Posterior cingulate gyrus (tissue), 11 donors: ENCODE results near the gene SLC51B.
"Not testable (repeated sequence)": the region's sequence is repeated elsewhere in the genome, so short reads cannot be mapped to it uniquely, and the experiment has no call there.

ENCODE experiments used
- DNase-seq, 10 donors: peaks; one replicate each; pipeline versions ENCODE4 v3.0.0 to v3.0.0-alpha.2; 2020 to 2021; ENCODE audit warnings: mixed read lengths in 3 of 10
- intact Hi-C: fragments of 100-400 bp; cut with DNase I; formaldehyde crosslinking; loops from one replicate; pipeline ENCODE4 v1.15.1; 2023

Gene SLC51B

DNA sequence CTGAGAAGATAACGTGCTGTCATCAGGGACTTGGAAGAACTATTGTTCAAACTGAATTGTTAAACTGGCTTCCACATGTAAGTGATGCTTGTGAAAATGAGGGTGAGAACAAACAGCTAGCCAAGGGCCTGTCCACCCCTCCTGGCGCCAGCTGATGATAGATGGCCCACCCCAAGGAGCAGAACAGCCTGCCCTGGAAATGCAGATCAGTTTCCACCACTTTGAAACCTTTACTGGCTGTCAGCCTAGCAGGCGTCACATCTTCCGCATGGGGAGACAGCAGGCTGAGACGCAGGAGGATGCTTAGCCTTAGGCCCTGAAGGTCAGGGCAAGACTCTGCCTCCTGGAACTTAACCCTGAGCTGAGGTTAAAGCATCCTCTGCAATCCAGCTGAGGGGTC is 6.4 kb upstream of the SLC51B start:
- DNase-seq = no peak
- intact Hi-C loops = no loop called here

DNA sequence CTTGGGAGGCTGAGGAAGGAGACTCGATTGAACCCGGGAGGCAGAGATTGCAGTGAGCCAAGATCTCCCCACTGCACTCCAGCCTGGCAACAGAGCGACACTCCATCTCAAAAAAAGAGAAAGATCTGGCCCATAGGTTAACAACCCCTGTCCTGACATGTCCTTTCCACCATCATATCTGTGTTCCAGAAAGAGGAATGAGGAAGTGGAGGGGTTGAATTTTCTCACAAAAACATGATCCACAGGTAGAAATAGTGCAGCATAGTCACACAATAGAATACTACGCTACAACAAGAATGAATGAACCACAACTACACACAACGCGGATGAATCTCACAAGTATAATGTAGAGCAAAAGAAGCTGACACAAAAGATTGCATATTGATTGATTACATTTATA is 4.7 kb upstream of the SLC51B start:
- DNase-seq = no peak
- intact Hi-C loops = no loop called here

GRCh38 chr15:65041787-65042186 is 3.4 kb upstream of the SLC51B start:
- no peak for DNase-seq
- intact Hi-C loops = no loop called here

- DNase-seq = no peak
- intact Hi-C loops = no loop called here
These were observed 2.3 kb upstream of the SLC51B start for GRCh38 chr15:65042776-65043327.

- intact Hi-C loops, DNase-seq: not testable (repeated sequence)
These were observed 969 bp upstream of the SLC51B start for GRCh38 chr15:65044218-65044617.

DNA sequence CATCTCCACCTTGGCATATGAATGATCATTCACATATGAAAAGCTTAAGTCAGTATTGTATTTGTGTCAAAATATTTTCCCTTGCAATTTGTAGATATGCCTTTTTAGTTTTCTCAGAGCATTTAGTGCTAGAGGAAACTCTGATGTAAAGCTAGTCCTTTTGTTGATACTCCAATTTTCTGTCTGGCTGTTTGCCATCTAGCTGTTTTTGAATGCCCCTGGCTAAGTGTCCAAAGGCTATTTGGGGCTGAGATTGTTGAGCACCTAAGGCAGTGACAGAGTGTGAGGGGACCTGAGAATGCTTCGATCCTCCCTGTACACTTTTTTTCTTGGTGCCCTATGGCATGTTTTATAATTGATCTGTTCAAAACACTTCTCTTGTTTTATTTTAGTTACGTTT is 3.1 kb downstream of the SLC51B start:
- intact Hi-C loops = no loop called here
- DNase-seq = no peak

- intact Hi-C loops = no loop called here
- peak; percentile 80 to 99 (median 92) for DNase-seq
These were observed 4.2 kb downstream of the SLC51B start for GRCh38 chr15:65049418-65049840.

- DNase-seq = no peak
- intact Hi-C loops = no loop called here
These were observed 5.1 kb downstream of the SLC51B start for GRCh38 chr15:65050270-65050669.

GRCh38 chr15:65051266-65051665 is 6.1 kb downstream of the SLC51B start:
- DNase-seq = peak in 1 of 10 donors; percentile 59
- intact Hi-C loops = no loop called here

DNA sequence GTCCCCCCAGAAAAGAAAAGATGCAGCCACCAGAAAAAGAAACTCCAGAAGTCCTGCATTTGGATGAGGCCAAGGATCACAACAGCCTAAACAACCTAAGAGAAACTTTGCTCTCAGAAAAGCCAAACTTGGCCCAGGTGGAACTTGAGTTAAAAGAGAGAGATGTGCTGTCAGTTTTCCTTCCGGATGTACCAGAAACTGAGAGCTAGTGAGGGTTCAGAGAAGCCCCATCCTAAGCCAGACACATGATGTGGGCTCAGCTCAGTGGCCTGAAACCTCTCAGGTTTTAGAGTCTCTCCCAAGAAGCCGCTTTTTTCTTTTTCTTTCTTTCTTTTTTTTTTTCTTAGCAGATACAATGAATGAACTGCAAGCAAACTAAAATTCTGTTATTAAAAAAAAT is 7.8 kb downstream of the SLC51B start:
- DNase-seq = no peak
- intact Hi-C loops = no loop called here

DNA sequence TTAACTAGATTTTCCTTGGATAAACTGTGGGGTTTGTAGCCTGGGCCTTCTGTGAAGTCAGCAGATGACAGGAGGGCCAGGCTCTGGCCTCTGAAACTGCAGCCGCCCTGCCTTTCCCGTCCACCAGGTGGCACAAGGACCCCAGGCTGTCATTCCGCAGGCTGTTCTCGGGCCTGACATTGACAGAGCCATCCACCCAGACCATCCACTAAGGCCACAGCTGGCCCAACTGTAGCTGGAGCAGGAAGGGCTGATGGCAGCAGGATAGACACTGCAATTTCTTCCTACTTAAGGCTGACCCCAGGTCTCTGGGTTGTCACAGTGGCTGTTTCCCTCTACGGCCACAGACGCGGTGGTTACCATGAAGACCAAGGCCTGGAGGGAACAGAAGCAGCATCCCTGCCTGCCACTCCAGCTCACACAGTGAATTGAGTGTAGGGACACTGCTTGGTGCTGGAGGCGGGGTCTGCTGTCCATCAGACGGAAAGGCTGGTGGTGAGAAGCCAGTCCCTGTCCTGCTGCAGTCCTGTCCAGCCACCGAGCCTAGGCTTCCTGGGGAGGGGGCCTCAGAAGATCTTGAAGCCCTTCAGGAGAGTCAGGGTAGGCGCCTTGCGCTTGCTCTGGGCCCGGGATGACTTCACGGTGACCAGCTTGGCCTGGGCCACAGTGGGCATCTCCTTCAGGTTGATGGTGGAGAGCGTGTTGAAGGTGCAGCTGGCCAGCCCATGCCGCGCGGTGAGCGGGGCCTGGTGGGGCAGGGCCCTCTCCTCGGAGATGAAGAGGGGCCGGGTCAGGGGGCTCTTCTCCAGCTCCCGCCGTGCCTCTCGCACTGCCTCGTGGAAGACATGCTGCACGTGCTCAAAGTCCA is 9.4 kb downstream of the SLC51B start:
- intact Hi-C loops = loop anchor here (1.0 kb wide), 2 partner anchors 24 to 47 kb away; no protein-coding TSS in a partner anchor
- DNase-seq = peak; percentile 54 to 96 (median 79)

DNA sequence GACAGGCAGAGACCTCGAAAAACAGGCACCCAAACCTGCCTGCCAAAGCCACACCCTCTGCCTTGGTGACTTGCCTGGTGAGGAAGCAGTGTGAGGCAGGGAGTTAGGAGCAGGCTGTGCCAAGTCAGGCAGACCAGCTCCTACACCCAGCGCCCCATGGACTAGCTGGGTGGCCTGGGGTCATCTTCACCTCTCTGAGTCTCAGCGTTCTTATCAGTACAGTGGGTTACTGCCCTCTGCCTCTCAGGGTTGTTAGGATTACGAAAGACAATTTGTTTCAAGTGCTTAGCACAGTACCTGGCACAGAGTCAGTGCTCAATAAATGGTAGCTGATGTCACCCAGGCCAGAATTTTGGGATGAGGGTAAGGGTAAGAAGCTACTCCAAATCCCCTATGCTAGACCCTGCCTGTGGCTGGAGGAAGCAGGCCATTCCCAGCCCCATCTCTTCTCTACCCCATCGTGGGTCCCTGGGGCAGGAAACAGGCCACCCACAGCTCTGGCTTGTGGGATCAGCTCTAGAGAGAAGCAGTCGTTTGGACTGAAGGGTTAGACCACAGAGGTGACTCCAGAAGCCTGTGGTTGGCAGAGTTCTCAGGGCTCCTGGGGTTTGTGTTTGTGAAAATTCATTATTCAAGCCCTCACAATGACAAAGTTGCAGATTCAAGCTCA is 10.1 kb downstream of the SLC51B start:
- intact Hi-C loops = no loop called here
- peak in 1 of 10 donors; percentile 52 for DNase-seq

GRCh38 chr15:65056106-65056505 is 10.9 kb downstream of the SLC51B start:
- intact Hi-C loops = no loop called here
- DNase-seq = peak in 1 of 10 donors; percentile 74

- intact Hi-C loops = no loop called here
- no peak for DNase-seq
These were observed 11.8 kb downstream of the SLC51B start for GRCh38 chr15:65056868-65057548.

DNA sequence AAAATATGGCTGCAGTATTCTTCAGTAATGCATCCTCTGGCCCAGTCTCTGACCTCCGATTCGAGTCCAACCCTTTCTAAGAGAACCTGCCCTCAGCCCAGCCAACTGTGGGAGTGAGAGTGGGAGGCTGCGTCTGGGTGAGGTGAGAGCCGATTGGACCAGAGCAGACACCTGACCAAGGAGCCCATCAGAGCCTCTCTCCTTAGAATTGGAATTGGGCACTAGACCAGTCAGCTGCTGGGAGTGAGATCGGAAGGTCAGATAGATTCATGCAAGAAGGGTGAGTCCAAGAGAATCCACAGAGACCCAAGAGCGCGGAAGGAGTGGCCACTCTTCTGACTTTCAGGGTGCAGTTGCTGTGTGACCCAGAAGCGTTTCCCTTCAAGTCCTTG is 12.4 kb downstream of the SLC51B start:
- intact Hi-C loops = no loop called here
- DNase-seq = peak in 2 of 10 donors; percentile 16 to 75

GRCh38 chr15:65058394-65059368 is 13.5 kb downstream of the SLC51B start:
- intact Hi-C loops = no loop called here
- peak in 2 of 10 donors; percentile 49 to 87 for DNase-seq

DNA sequence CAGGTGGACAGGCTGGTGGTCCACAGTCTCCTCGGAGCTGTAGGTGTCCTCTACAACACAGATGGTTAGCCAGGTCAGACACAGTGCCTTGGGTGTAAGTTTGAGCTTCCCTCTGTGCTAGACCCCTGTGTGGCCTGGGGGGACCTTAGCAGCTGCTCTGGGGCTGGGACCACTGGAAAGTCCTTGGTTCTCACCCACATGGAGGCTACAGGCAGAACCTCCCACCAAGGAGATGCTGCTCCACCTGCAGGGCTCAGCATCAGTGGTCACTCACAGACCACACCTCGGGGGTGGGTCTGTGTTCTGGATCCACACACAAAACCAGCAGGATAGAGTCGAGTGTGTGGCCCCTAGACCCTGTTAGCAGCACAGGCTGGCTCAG is 14.2 kb downstream of the SLC51B start:
- peak in 1 of 10 donors; percentile 45 for DNase-seq
- intact Hi-C loops = no loop called here

DNA sequence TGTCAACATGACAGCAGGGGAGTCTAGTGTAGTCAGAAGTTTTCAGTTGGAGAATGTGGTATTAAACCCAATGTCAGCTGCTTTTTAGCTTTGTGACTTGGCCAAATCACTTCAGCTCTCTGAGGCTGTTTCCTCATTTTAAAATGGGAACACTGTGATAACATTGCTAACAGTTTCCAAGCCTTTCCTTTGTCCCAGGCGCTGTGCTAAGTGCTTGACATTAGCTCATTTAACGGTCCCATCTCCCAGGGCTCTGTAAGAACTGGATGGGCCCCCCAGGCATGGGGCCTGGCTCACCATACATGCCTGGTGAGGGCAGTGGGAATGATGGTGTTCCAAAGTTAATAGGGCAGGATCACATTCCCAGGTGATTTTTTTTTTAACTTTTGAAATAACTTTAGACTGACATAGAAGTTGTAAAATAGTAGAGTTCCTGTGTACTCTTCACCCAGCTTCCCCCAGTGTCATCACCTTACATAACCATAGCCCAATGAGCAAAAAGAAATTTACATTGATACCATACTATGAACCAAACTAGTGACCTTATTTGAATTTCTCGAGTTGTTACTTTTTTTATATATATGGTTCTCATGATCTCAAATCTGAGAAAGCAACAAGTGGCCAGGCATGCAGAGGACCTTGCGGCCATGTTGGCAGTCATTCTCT is 14.9 kb downstream of the SLC51B start:
- DNase-seq = no peak
- intact Hi-C loops = no loop called here
